Muscle of leg (tissue), 11 donors: ENCODE measurements around the gene RIT2. TPM values are rescaled to one million over a fixed set of nuclear protein-coding genes. Genes with fewer than 3 reads are reported as not detected.

Experiments used
- DNase-seq: peaks from one replicate; pipeline ENCODE4 v3.0.0; 2013
- H3K27ac ChIP-seq: one replicate; pipeline ENCODE4 v1.5.1; 2013; ENCODE audit warnings: mild to moderate bottlenecking, low read length, control low read depth
- H3K27me3 ChIP-seq: one replicate; pipeline ENCODE4 v1.6.1; 2013; ENCODE audit warnings: low read length; ENCODE audit not compliant: control insufficient read depth, insufficient read depth
- H3K36me3 ChIP-seq: one replicate; pipeline ENCODE4 v1.6.1; 2013; ENCODE audit warnings: low read length; ENCODE audit not compliant: control insufficient read depth, insufficient read depth
- H3K4me1 ChIP-seq: one replicate; pipeline ENCODE4 v1.6.1; 2013; ENCODE audit warnings: low read length; ENCODE audit not compliant: control insufficient read depth, insufficient read depth
- H3K4me3 ChIP-seq: one replicate; pipeline ENCODE4 v1.5.1; 2013; ENCODE audit warnings: low read length, control low read depth
- H3K9me3 ChIP-seq: replicated peaks from 2 replicates; pipeline ENCODE4 v1.6.1; 2013; ENCODE audit warnings: low read depth, low read length; ENCODE audit not compliant: control insufficient read depth
- WGBS: methylation state at CpG from one replicate; pipeline ENCODE4 v1.1.5; 2013; ENCODE audit warnings: missing lambda C conversion rate; ENCODE audit not compliant: insufficient coverage; 5-methylcytosine and 5-hydroxymethylcytosine counted together
- polyA plus RNA-seq, 8 donors: library from polyadenylated mRNA; unstranded; fragments of 120-200 nt; gene quantifications; one replicate each; pipeline versions ENCODE4 v1.2.1 to v1.2.3, GENCODE V29; 2013; ENCODE audit warnings: inconsistent platforms in 1 of 8, low replicate concordance in 1 of 8; ENCODE audit not compliant: insufficient read length in 8 of 8, insufficient read depth in 1 of 8
- total RNA-seq: library from RNA; stranded (reverse); fragments of 120-200 nt; gene quantifications from one replicate; pipeline ENCODE4 v1.2.4, GENCODE V29; 2013

Gene RIT2
- total and polyA plus RNA-seq, 9 donors, result not detected

DNA sequence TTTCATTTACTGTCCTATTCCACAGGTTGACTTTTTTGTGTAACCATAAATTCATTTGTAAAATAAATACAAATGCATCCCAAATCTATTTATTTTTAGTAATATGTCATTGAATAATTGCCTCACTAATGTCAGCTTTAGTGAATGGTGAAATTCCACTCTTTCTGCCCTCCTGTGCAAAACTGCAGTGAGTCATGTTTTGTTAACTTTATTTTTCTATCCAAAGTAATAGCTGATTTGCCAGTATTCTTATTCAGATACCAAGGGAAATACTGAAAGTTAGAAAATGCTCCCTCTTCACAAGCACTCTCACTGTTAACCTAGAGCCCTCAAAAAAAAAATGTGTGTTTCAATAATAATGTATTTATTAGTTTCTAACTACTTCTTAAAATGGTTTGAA, 322.8 kb downstream of the RIT2 start:
- Histone ChIP-seq H3K4me1 (no peaks in the 10 kb centered on the region), H3K36me3 (no peaks in the 10 kb centered on the region), H3K27me3 (no peaks in the 10 kb centered on the region), H3K9me3 (no peaks in the 10 kb centered on the region), H3K27ac (no peak overlapping the region), H3K4me3 (no peak overlapping the region)
- DNase-seq, result no peak

DNA sequence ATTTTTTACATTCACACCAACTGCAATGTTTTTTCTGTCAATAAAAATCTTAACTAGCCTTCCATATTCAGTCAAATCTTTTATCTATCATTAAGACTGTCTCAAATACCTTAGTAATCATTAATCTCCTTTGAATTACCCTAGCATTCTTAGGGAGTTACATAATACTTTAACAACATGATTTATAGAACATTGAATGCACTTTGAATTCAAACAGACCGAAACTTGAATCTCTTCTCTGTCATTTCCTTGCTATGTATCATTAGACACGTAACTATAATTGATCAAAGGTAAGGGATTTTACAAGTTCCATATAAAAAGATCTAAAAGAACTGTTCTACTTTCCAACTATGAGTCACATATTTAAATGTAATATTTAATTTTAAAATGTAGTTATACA, 330.9 kb downstream of the RIT2 start:
- DNase-seq, result no peak
- no peaks in the 10 kb centered on the region for H3K9me3 ChIP-seq
- H3K4me3 ChIP-seq, result no peak overlapping the region
- H3K36me3 ChIP-seq, result no peaks in the 10 kb centered on the region
- H3K27ac ChIP-seq, result no peak overlapping the region
- H3K4me1 ChIP-seq, result no peaks in the 10 kb centered on the region
- no peaks in the 10 kb centered on the region for H3K27me3 ChIP-seq
- WGBS, result no CpG with 5 or more reads among the region's 2 CpGs

DNA sequence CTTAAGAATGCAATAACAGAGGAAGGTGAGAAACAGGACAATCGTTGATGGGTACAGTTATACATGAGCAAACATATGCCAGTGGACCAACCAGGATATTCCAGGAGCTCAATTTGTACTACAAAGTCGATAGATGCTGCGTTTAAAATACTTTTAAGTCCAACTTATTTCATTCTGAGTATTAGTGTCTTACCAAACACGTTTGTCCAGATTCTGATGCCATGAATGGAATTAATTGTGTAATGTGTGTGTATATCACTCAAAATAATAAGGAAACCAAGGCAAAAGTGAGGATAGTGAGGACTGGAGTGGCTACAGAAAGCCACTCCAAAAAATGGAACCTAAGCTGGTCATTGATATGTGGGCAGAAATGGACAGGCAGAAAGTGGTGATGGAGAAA, 332.6 kb downstream of the RIT2 start:
- no CpG with 5 or more reads among the region's 4 CpGs for WGBS
- H3K27me3 ChIP-seq, result no peaks in the 10 kb centered on the region

DNA sequence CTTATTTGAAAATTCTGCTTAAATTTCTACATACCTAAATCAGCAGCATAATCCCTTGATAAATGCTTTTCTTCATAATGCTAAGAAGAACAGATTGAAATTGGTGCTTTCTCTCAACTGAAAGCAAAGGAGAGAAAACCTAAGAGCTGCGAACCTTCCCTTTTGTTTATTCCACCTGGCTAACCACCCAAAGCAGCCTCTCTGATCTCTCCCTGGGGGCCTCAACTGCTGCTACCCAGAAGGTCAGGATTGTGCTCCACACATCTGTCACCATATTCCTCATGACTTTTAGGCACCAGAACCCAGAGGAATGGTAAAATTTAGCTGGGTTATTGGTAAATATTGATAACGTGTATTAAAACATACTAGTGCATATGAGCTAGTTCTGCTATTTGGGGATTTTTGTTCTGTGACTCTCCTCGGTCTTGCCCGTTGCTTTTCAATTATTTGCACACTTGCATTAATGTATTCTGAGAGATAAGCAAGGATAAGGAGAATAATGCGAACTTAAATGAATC, 334.1 kb downstream of the RIT2 start:
- Histone ChIP-seq H3K4me3 (no peak overlapping the region), H3K36me3 (no peaks in the 10 kb centered on the region), H3K9me3 (no peaks in the 10 kb centered on the region), H3K4me1 (no peaks in the 10 kb centered on the region), H3K27ac (no peak overlapping the region), H3K27me3 (no peaks in the 10 kb centered on the region)
- DNase-seq, result no peak
- no CpG with 5 or more reads among the region's 5 CpGs for WGBS

More for the DNA sequence above, 332.6 kb downstream of the RIT2 start:
- Histone ChIP-seq H3K9me3 (no peaks in the 10 kb centered on the region), H3K4me3 (no peak overlapping the region), H3K36me3 (no peaks in the 10 kb centered on the region), H3K4me1 (no peaks in the 10 kb centered on the region), H3K27ac (no peak overlapping the region)
- DNase-seq, result no peak

DNA sequence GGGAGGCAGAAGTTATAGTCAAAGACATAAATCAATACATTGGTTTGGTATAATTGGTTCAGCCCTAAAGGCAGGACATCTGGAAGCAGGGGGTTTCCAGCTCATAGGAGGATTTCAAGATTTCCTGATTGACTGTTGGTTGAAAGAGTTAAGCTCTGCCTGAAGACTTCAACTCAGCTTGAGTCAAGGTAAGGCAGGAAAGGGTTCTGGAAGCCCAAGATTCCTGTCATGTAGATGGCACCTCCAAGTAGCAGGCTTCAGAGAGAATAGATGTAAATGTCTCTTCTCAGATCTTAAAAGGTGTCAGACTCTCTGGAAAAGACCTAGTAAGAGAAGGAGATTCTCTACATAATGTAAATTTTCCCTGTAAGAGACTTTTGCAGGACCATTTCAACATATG, 335.3 kb downstream of the RIT2 start:
- Histone ChIP-seq H3K27ac (no peak overlapping the region), H3K4me3 (no peak overlapping the region), H3K36me3 (no peaks in the 10 kb centered on the region), H3K4me1 (no peaks in the 10 kb centered on the region), H3K27me3 (no peaks in the 10 kb centered on the region), H3K9me3 (no peaks in the 10 kb centered on the region)
- no peak for DNase-seq

DNA sequence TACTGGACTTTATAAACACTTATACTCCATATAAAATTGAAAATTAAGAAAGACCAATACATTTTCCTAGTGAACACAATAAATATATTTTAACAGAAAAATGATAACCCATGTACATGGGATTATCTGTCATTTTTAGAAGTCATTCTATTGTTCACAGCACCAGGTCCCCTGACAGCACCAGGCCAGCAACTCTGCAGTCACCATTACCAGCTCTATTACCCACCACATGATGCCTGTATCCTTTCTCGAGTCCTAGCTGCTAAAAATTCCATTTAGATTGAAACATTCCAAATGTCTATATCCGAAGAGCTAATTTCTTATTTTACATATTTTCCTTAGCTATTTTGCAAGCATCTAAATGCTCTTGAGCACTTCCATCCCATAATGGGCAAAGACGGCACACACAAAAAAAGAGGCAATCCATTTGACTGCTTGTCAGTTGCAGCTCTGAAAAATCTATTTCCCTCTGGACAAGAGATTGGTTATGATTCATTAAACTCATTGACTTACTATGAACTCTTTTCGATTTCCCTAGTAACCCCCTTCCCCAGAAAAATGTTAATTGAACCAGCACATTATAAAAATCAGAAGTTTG, 336.9 kb downstream of the RIT2 start:
- no peak for DNase-seq
- Histone ChIP-seq H3K4me1 (no peaks in the 10 kb centered on the region), H3K27me3 (no peaks in the 10 kb centered on the region), H3K9me3 (no peaks in the 10 kb centered on the region), H3K4me3 (no peak overlapping the region), H3K27ac (no peak overlapping the region), H3K36me3 (no peaks in the 10 kb centered on the region)
- WGBS, result 100% methylated on average over 2 of the region's 4 CpGs

DNA sequence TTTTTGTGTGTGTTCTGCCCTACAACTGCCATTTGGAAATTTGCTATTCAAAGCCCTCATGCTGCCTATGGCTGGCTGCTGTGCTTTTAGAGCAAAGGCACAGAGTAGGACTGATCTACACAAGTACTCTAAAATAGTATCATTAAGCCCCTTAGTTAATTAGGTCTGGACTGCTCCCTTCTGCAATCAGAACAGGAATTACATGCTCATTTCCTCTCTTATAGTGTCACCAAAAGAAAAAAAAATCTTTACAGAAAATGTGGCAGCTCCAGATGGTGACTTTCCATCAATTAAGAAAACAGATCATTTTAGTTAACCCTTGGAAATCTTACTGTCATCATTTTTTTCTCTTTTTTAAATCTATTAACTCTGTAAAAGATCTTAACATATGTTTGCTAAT, 337.5 kb downstream of the RIT2 start:
- Histone ChIP-seq H3K27me3 (no peaks in the 10 kb centered on the region), H3K4me3 (no peak overlapping the region), H3K9me3 (no peaks in the 10 kb centered on the region), H3K36me3 (no peaks in the 10 kb centered on the region), H3K27ac (no peak overlapping the region), H3K4me1 (no peaks in the 10 kb centered on the region)
- DNase-seq, result no peak

DNA sequence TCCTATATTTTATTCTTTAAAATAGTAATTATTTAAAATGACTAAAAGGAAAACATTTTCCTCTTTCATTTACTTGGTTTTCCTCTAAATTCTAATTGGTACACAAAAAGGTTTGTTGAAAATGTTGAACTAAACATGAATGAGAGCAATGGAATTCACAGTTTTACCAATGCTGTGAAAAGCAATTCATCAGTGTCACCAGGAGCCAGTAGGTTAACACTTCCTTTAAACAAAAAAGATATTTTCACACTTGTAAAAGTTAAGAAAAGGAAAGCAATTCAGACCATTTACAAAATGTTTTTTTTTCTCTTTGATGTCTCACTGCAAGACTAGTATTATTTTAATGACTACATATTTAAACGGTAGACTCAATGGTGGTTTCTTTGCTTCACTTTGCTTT, 341.6 kb downstream of the RIT2 start:
- WGBS, result no CpG with 5 or more reads among the region's 1 CpG
- no peak for DNase-seq
- Histone ChIP-seq H3K4me1 (no peaks in the 10 kb centered on the region), H3K9me3 (no peaks in the 10 kb centered on the region), H3K27me3 (no peaks in the 10 kb centered on the region), H3K4me3 (no peak overlapping the region), H3K27ac (no peak overlapping the region), H3K36me3 (no peaks in the 10 kb centered on the region)

DNA sequence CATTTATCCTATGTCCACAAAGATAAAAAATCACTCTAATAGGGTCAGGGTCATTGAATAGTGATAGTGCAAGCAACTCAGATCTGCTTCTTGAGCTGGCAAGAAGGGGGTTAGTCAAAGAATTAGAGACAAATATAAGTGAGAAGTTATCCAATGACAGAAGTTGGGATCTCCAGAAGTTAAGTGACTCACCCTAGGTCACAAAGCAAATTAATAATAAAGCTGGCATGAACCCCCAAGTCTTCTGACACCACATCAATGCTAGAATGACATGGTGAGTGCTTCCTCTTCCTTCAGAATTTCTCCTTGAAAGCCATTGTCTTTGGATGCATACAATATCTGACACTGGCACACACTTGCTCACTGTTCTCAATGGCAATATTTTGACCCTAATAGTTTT, 343.5 kb downstream of the RIT2 start:
- DNase-seq, result no peak
- no peaks in the 10 kb centered on the region for H3K9me3 ChIP-seq
- H3K27ac ChIP-seq, result no peak overlapping the region
- no peaks in the 10 kb centered on the region for H3K36me3 ChIP-seq
- no peaks in the 10 kb centered on the region for H3K27me3 ChIP-seq
- no peaks in the 10 kb centered on the region for H3K4me1 ChIP-seq
- no peak overlapping the region for H3K4me3 ChIP-seq

DNA sequence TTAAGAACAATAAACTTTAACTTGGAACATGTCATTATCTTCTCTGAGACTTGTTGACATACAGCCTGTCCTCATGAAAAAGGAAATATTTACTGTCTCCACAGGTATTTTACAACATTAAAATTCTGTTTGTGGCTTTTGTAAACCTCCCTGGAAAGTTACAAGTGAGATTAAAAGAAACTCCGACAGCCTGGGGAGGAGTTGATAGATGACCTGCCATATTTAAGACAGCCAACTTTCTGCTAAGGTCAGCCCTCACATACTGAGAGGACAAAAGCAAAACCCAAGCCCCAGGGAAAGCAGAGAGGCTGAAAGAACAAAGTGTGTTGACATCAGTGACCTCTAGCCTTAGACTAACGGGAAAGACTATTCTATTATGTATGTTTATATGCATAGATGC, 350.2 kb downstream of the RIT2 start:
- no peak overlapping the region for H3K4me3 ChIP-seq
- WGBS, result no CpG with 5 or more reads among the region's 2 CpGs
- no peaks in the 10 kb centered on the region for H3K4me1 ChIP-seq
- DNase-seq, result no peak
- no peaks in the 10 kb centered on the region for H3K27me3 ChIP-seq
- no peaks in the 10 kb centered on the region for H3K36me3 ChIP-seq
- H3K27ac ChIP-seq, result no peak overlapping the region
- no peaks in the 10 kb centered on the region for H3K9me3 ChIP-seq

DNA sequence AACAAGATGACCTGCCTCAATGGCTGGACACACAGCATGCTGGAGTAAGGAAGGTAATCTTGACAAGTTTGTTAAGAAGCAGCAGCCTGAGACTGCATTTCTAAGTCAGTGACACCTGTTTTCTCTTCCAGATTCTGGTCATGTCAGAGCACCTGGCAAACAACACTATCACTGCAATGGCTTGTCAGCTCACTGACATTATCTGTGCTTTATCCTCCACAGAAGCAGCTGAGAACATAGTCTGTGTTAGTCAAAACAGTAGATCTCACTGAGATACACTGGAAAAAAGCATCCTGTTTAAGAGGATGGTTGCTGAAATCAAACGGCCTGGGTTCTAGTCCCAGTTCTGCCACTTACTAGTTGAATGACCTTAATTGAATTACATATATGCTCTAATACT, 355.2 kb downstream of the RIT2 start:
- no peak for DNase-seq
- no peak overlapping the region for H3K4me3 ChIP-seq
- no peaks in the 10 kb centered on the region for H3K9me3 ChIP-seq
- no peaks in the 10 kb centered on the region for H3K27me3 ChIP-seq
- no peak overlapping the region for H3K27ac ChIP-seq
- no CpG with 5 or more reads among the region's 1 CpG for WGBS
- no peaks in the 10 kb centered on the region for H3K4me1 ChIP-seq
- no peaks in the 10 kb centered on the region for H3K36me3 ChIP-seq
